Stimulated activated CD4-positive, alpha-beta T cell treated with anti-CD3 and anti-CD28 coated beads, TNF-alpha, amount 100 ng/mL, for 1 hour (primary cell): ENCODE data around the gene KIF3A.

Source experiments
- DNase-seq, 3 donors: peaks; one replicate each; pipeline ENCODE4 v3.0.0-alpha.2; 2020; ENCODE audit warnings: low read depth in 3 of 3, low spot score in 1 of 3

The KIF3A gene

DNA sequence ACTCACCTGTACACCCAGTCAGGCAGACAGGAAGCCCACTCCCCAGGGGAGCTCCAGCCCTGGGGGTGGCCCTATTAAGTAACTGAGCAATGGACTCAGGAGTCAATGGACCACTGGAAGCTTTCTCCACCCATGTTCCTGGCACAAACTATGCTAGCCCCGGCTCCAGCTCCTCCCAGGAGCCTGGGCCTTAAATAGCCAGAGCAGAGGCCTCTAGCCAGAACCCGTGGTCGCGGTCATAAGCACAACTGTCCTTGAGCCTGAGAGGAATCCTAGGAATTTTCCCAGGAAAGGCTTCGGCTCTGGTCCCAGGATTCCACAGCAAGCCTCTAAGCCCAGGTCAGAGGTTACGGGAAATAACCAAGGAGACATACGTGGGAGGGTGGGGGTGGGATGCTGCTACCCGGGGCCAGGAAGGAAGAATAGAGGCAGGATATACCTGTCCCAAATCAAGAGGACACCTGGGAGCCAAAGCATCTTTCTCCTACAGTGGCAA lies 34.2 kb upstream of the KIF3A start:
- no peak for DNase-seq

GRCh38 chr5:132770476-132771159 lies 33.3 kb upstream of the KIF3A start:
- DNase-seq = no peak

DNA sequence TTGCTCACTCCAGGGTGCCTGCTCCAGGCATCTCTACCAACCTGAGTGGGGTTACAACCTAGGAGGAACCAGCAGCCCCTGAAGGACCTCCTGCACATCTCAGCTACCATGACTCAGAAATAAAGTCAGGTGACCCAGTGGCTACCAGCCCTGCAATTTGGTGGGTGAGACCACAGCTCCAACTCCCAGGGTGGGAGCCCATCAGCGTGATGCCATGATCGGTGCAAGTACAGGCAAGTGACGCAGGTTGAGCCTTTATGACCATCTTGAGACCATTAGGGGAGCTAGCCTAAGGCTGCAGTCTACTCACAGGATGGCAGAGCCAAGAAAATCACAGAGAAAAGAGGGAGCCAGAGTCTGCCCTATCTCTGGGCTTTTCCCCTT lies 31.1 kb upstream of the KIF3A start:
- no peak for DNase-seq

- DNase-seq = no peak
Measured at GRCh38 chr5:132767150-132767549, 29.8 kb upstream of the KIF3A start.

GRCh38 chr5:132766806-132767055 lies 29.4 kb upstream of the KIF3A start:
- DNase-seq = no peak

- DNase-seq = no peak
Measured at GRCh38 chr5:132766020-132766805, 28.9 kb upstream of the KIF3A start.

DNA sequence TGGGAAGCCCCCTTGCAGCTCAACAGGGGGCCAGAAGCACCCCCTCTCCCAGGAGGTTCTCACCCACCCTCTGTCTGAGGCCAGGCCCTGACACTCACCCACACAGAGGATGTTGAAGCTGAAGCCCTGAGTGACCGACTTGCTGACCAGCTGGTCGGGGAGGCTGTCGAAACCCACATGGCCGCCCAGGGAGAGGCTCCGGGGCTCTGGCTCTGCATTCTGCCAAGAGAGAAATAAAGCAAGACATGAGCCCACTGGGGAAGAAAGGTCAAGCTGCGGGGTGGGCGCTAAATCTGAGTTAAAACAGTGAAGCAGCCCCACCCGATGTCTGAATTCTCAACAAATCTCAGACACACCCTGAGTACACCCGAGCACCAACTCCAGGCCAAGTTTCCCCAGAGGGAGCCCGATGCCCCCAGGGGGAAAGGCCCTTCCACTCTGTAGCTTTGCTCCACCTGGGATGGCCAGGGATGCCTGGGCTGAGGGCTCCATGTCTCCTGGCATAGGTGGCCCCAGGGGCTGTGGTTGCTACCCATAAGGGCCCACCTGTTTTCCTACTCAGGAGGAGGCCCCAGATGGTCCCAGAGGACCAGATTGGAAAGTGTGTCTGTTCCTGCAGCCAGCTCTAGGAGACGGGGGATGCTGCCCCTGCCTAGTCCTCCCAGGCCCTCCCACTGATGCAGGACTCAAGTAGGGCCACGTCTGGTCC lies 28.1 kb upstream of the KIF3A start:
- DNase-seq = no peak

- DNase-seq = no peak
Measured at GRCh38 chr5:132764671-132765238, 27.4 kb upstream of the KIF3A start.

DNA sequence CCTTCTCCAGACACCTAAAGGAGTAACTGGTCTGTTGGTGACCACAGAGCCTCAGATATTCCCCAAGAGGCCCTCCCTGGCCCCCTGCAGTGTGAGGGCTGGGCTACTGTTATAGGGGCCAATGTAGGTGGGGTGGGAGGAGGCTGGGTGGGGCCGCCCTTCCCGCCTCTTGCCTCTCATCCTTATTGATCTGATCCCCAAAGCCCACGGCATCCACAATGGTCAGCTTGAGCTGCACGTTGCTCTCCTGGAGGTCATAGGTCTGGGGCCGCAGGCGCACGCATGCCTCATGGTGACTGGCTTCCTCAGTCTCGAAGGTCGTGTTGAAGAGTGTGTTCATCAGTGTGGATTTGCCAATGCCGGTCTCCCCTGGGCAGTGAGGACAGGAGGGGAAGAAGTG lies 26.7 kb upstream of the KIF3A start:
- no peak for DNase-seq

DNA sequence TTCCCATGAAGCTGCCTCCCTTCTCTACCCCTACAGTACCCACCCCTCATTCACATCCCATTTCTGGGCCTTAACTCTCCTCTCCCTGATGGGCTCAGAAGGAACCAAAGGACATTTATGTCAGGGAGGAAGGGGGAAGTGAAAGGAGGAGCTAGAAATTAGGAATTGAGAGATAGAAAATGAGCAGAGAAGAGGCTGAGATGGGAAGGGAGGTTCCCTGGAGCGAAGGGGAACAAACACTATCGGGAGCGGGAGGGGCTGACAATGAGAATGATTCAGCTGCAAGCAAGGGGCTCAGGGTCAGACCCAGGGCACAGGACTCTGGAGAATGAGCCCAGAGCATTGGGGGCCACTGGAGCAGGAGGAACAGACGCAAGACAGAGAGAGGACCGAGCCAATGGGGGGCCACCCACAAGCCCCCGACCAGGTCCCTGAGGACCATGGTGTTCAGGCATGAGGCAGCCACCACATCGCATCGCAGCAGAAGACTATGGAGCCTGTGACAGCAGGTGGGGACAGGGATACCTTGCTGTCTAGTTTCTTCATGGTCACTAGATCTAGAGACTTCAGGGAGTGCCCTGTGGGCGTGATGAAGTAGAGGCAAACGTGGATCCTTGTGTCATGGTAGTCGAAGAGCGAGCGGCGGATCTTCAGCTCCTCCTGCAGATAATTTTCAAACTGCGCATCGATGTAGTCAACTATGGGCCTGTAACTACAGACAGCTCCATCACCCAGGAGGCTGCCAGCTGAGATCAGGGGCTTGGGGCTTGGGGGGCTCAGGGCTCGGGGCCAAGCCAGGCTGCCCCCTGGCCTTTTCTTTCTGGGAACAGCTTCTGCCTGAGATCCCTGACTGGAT lies 26.1 kb upstream of the KIF3A start:
- no peak for DNase-seq

- no peak for DNase-seq
Measured at GRCh38 chr5:132762246-132763000, 25.1 kb upstream of the KIF3A start.

GRCh38 chr5:132761321-132762240 lies 24.2 kb upstream of the KIF3A start:
- DNase-seq = no peak

DNA sequence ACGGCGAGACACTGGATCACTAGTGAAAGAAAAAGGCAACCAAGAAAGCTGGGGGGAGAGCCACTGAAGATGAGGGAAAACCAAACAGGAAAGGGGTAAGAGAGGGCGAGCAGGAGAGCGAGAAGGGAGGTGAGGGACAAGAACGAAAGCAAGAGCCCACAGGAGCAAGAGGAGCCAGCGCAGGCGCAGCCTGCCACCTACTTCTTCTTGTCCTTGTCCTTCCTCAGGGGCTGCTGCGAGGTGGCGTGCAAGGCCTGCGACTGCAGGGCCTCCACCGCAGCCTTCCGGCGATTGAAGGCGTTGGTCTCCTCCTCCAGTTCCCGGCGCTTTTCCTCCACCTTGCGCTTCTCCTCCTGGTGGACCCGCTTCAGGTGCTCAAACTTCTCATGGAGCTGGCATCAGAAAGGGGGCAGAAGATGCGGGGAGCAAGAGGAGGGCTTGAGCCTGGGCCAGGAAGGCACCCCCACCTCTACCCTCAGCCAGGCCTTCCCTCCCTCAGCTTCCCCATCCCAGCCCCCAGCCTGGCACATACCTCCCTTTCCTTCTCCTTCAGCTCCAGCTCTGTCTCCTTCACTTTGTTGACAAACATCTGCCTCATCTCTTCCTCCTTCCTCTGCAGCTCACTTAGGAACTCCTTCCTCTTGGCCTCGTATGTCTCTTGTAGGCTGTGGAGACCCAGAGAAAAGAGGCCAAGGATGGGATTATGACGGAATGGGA lies 23.4 kb upstream of the KIF3A start:
- DNase-seq = no peak

- DNase-seq = no peak
Measured at GRCh38 chr5:132760049-132760420, 22.7 kb upstream of the KIF3A start.

DNA sequence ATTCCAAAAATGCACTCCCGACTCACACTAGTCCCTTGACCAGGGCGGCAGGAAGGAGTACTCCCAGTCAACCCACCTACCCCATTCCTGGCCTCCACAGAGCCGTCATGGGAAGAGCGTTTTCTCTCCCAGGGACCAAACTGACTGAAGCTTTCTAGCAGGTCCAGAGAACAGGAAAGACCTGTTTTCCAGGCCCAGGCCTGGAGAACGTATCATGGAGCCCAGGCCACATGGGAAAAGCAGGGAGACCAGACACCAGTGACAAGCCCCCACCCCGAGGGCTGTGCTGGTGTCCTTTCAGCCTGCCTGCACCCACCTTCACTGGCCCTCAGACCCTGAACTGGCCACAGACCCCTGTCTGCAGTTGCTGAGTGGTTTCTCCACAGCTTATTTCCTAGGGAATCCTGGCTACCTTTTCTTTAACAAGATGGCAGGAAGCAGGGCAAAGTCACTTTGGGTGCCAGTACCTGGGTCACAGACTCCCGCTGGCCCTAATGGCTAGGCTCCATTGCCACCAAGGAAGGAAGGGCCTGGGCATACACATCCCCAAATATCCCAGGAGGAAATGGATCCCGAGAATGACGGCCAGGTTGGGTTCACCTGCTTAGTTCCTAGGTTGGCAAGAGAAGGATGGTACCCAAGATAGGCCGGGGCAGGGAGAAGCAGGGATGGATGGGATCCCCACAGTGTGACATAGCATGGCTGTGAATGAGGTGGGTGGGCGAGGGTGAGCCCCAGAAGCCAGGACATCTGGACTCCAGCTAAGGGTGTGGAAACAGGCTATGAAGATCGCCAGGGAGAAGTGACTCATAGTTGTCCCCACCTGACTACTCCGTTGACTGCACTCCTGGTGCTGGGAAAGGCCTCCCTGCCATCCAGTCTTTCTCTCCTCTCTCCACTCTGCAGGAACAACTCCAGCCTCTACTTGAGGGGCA lies 22.0 kb upstream of the KIF3A start:
- no peak for DNase-seq

DNA sequence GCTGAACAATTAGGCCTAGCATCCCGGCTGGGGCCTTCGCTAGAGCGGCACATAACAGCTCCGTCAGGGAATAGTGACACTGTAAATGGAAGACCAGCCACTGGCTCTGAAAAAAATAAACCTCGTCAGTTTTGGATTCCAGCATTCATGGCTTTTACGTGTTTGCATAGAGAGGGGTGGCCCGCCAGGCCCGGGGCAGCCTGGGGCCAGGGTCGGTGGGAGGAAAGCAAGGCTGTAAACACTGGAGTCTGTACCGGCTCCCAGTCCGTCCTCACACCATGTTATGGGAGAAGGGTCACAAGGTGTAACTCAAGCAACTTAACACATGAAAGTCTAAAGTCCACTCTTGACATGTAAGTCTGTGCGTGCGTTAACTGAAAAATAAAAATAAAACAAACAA lies 21.1 kb upstream of the KIF3A start:
- no peak for DNase-seq

GRCh38 chr5:132756542-132756941 lies 19.2 kb upstream of the KIF3A start:
- no peak for DNase-seq

DNA sequence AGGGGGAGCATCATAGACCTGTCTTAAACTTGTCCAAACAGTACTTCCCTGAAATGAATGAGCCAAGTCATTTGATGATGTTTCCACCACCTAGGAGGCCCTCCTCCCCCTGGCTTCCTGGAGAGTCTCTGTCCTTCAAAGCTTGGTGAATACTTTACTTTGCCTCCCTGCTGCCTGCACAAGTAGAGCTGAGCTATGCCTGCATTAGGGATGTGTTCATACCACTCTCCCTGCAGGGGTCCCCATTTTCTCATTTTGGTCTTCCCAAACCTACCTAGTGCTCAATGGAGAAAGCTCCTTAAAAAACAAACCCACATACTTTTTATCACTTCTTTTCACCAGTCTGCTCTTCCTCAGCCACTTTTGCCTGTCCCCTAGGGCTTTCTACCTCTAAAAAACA lies 17.6 kb upstream of the KIF3A start:
- DNase-seq = no peak
